KMS-11 (cell line): ENCODE results near the gene AP5Z1.

ENCODE experiments used
- H2AFZ ChIP-seq: fragments of 200-600 bp; sonication (generic); 2 replicates; pipeline ENCODE4 v1.6.1; 2016; ENCODE audit warnings: antibody characterized with exemption, mixed run types, low read depth
- H3K27ac ChIP-seq: fragments of 200-600 bp; sonication (generic); 2 replicates; pipeline ENCODE4 v1.6.1; 2016; ENCODE audit warnings: mild to moderate bottlenecking, mixed run types
- H3K27me3 ChIP-seq: fragments of 200-600 bp; sonication (generic); 2 replicates; pipeline ENCODE4 v1.6.1; 2017; ENCODE audit warnings: mild to moderate bottlenecking, low read depth, mixed run types, moderate library complexity; ENCODE audit not compliant: insufficient read depth
- H3K36me3 ChIP-seq: fragments of 200-600 bp; sonication (generic); 2 replicates; pipeline ENCODE4 v1.6.1; 2017; ENCODE audit warnings: mild to moderate bottlenecking, mixed run types; ENCODE audit not compliant: insufficient read depth
- H3K4me1 ChIP-seq: fragments of 200-600 bp; sonication (generic); 2 replicates; pipeline ENCODE4 v1.6.1; 2016; ENCODE audit warnings: mild to moderate bottlenecking, low read depth, mixed run types; ENCODE audit not compliant: poor library complexity, severe bottlenecking
- H3K4me2 ChIP-seq: fragments of 200-600 bp; sonication (generic); 2 replicates; pipeline ENCODE4 v1.7.0; 2016; ENCODE audit warnings: mild to moderate bottlenecking, mixed run types
- H3K4me3 ChIP-seq: fragments of 200-600 bp; sonication (generic); IDR thresholded peaks from 2 replicates; pipeline ENCODE4 v1.6.1; 2017; ENCODE audit warnings: low read depth, low read length, mixed read lengths; ENCODE audit not compliant: insufficient read depth
- H3K79me2 ChIP-seq: fragments of 200-600 bp; sonication (generic); 2 replicates; pipeline ENCODE4 v1.6.1; 2016; ENCODE audit warnings: low read depth, mixed run types; ENCODE audit not compliant: insufficient read depth
- H3K9ac ChIP-seq: fragments of 200-600 bp; sonication (generic); 2 replicates; pipeline ENCODE4 v1.6.1; 2016; ENCODE audit warnings: mild to moderate bottlenecking, mixed run types
- H4K20me1 ChIP-seq: fragments of 200-600 bp; sonication (generic); 2 replicates; pipeline ENCODE4 v1.6.1; 2016; ENCODE audit warnings: mild to moderate bottlenecking, mixed run types; ENCODE audit not compliant: insufficient read depth
- CTCF ChIP-seq: fragments of 200-600 bp; sonication (generic); conservative IDR thresholded peaks from 2 replicates; pipeline ENCODE4 v1.6.1; 2017; ENCODE audit warnings: low read depth, mild to moderate bottlenecking, antibody characterized with exemption, low read length, moderate library complexity, mixed read lengths

AP5Z1 gene

GRCh38 chr7:4774658-4775249, 669 bp upstream of the AP5Z1 start:
- H3K27me3 ChIP-seq: no peaks in the 10 kb centered on the region
- H3K36me3 ChIP-seq: no peaks in the 10 kb centered on the region
- peaks cover 14% of the 10 kb centered on the region for H3K4me1 ChIP-seq
- no peak for TF ChIP-seq CTCF
- no peak overlapping the region for H3K4me3 ChIP-seq
- peaks cover 32% of the 10 kb centered on the region for H3K79me2 ChIP-seq
- peak overlapping the region; percentile 95 for H3K27ac ChIP-seq
- peak overlapping the region; percentile 82 for H2AFZ ChIP-seq
- H3K4me2 ChIP-seq: peak overlapping the region; percentile 86
- H4K20me1 ChIP-seq: no peaks in the 10 kb centered on the region
- peak overlapping the region; percentile 89 for H3K9ac ChIP-seq

- Histone ChIP-seq H4K20me1 (no peaks in the 10 kb centered on the region), H3K27me3 (no peaks in the 10 kb centered on the region), H3K4me2 (peak overlapping the region; percentile 86), H3K4me3 (no peak overlapping the region), H3K27ac (peak overlapping the region; percentile 95), H2AFZ (peak overlapping the region; percentile 82; the same call in 1 of the 2 replicates), H3K9ac (peak overlapping the region; percentile 89), H3K4me1 (peaks cover 14% of the 10 kb centered on the region), H3K79me2 (peaks cover 37% of the 10 kb centered on the region), H3K36me3 (no peaks in the 10 kb centered on the region)
- TF ChIP-seq CTCF: no peak
Measured at GRCh38 chr7:4775848-4776623, 613 bp downstream of the AP5Z1 start.

GRCh38 chr7:4779118-4779517, 3.7 kb downstream of the AP5Z1 start:
- Histone ChIP-seq H3K4me3 (no peak overlapping the region), H3K9ac (no peak overlapping the region), H3K4me1 (peaks cover 13% of the 10 kb centered on the region), H3K79me2 (peaks cover 37% of the 10 kb centered on the region), H2AFZ (no peak overlapping the region), H3K36me3 (peaks cover 6% of the 10 kb centered on the region; the same call in 1 of the 2 replicates), H4K20me1 (no peaks in the 10 kb centered on the region), H3K4me2 (no peak overlapping the region), H3K27ac (no peak overlapping the region), H3K27me3 (no peaks in the 10 kb centered on the region)
- no peak for TF ChIP-seq CTCF

GRCh38 chr7:4781366-4782069, 6.1 kb downstream of the AP5Z1 start:
- Histone ChIP-seq H3K36me3 (peaks cover 6% of the 10 kb centered on the region; the same call in 1 of the 2 replicates), H4K20me1 (no peaks in the 10 kb centered on the region)
- TF ChIP-seq CTCF: no peak

More at GRCh38 chr7:4781366-4782069, 6.1 kb downstream of the AP5Z1 start:
- H3K79me2 ChIP-seq: peaks cover 28% of the 10 kb centered on the region
- no peak overlapping the region for H3K4me2 ChIP-seq
- H3K4me1 ChIP-seq: peaks cover 5% of the 10 kb centered on the region
- H3K4me3 ChIP-seq: no peak overlapping the region
- no peak overlapping the region for H3K9ac ChIP-seq
- no peak overlapping the region for H2AFZ ChIP-seq
- H3K27me3 ChIP-seq: no peaks in the 10 kb centered on the region
- no peak overlapping the region for H3K27ac ChIP-seq
